ENCODE measurements around the gene ENOX1. TPM values are rescaled to one million over a fixed set of nuclear protein-coding genes. Genes with fewer than 3 reads are reported as not detected.

ENOX1 gene
- total and polyA plus RNA-seq, 5 donors = 2.1 to 2.6 (median 2.2) TPM

GRCh38 chr13:43597599-43597945 lies 189.2 kb downstream of the ENOX1 start:
- no peak for DNase-seq

GRCh38 chr13:43596924-43597598 lies 189.7 kb downstream of the ENOX1 start:
- intact Hi-C loops (cut with DNase I) = no loop called here
- 86% methylated on average over 7 of the region's 7 CpGs for WGBS
- Histone ChIP-seq H3K4me3 (ENCODE audit: low read length) (no peak overlapping the region), H3K27me3 (ENCODE audit: control insufficient read depth, insufficient read depth) (no peaks in the 10 kb centered on the region), H3K4me1 (ENCODE audit: control insufficient read depth, insufficient read depth, low read length) (no peaks in the 10 kb centered on the region), H3K27ac (ENCODE audit: low read length) (no peak overlapping the region), H3K9me3 (ENCODE audit: control insufficient read depth, low read length) (no peaks in the 10 kb centered on the region)
- ATAC-seq (no peak), DNase-seq (no peak)

More at GRCh38 chr13:43597599-43597945, 189.2 kb downstream of the ENOX1 start:
- Histone ChIP-seq H3K27ac (ENCODE audit: low read length) (no peak overlapping the region), H3K4me3 (ENCODE audit: low read length) (no peak overlapping the region), H3K27me3 (ENCODE audit: control insufficient read depth, insufficient read depth) (no peaks in the 10 kb centered on the region), H3K9me3 (ENCODE audit: control insufficient read depth, low read length) (no peaks in the 10 kb centered on the region), H3K4me1 (ENCODE audit: control insufficient read depth, insufficient read depth, low read length) (no peaks in the 10 kb centered on the region)
- intact Hi-C loops (cut with DNase I) = no loop called here
- no peak for ATAC-seq
- 92% methylated on average over 1 of the region's 1 CpG for WGBS

- ATAC-seq = no peak
- intact Hi-C loops (cut with DNase I) = no loop called here
- no peak overlapping the region for H3K4me3 ChIP-seq (ENCODE audit: low read length)
- no peak overlapping the region for H3K27ac ChIP-seq (ENCODE audit: low read length)
- 78% methylated on average over 2 of the region's 2 CpGs for WGBS
- no peaks in the 10 kb centered on the region for H3K4me1 ChIP-seq (ENCODE audit: control insufficient read depth, insufficient read depth, low read length)
- H3K9me3 ChIP-seq (ENCODE audit: control insufficient read depth, low read length) = no peaks in the 10 kb centered on the region
- no peak for DNase-seq
- H3K27me3 ChIP-seq (ENCODE audit: control insufficient read depth, insufficient read depth) = no peaks in the 10 kb centered on the region
These were observed 190.8 kb downstream of the ENOX1 start for GRCh38 chr13:43596006-43596405.

- Histone ChIP-seq H3K4me1 (ENCODE audit: control insufficient read depth, insufficient read depth, low read length) (no peaks in the 10 kb centered on the region), H3K27ac (ENCODE audit: low read length) (no peak overlapping the region), H3K4me3 (ENCODE audit: low read length) (no peak overlapping the region), H3K9me3 (ENCODE audit: control insufficient read depth, low read length) (no peaks in the 10 kb centered on the region), H3K27me3 (ENCODE audit: control insufficient read depth, insufficient read depth) (no peaks in the 10 kb centered on the region)
- no peak for DNase-seq
- ATAC-seq = no peak
- intact Hi-C loops (cut with DNase I) = no loop called here
These were observed 199.4 kb downstream of the ENOX1 start for GRCh38 chr13:43587376-43587775.

- intact Hi-C loops (cut with DNase I) = no loop called here
- H3K27me3 ChIP-seq (ENCODE audit: control insufficient read depth, insufficient read depth) = no peaks in the 10 kb centered on the region
These were observed 202.0 kb downstream of the ENOX1 start for GRCh38 chr13:43584751-43585150.

GRCh38 chr13:43583321-43583720 lies 203.5 kb downstream of the ENOX1 start:
- no peak for DNase-seq
- Histone ChIP-seq H3K9me3 (ENCODE audit: control insufficient read depth, low read length) (no peaks in the 10 kb centered on the region), H3K4me3 (ENCODE audit: low read length) (no peak overlapping the region), H3K27me3 (ENCODE audit: control insufficient read depth, insufficient read depth) (no peaks in the 10 kb centered on the region), H3K4me1 (ENCODE audit: control insufficient read depth, insufficient read depth, low read length) (no peaks in the 10 kb centered on the region), H3K27ac (ENCODE audit: low read length) (no peak overlapping the region)
- WGBS = 70% methylated on average over 1 of the region's 1 CpG
- no peak for ATAC-seq
- intact Hi-C loops (cut with DNase I) = no loop called here

More at GRCh38 chr13:43584751-43585150, 202.0 kb downstream of the ENOX1 start:
- H3K4me3 ChIP-seq (ENCODE audit: low read length) = no peak overlapping the region
- ATAC-seq = no peak
- WGBS = 93% methylated on average over 3 of the region's 3 CpGs
- DNase-seq = no peak
- no peaks in the 10 kb centered on the region for H3K9me3 ChIP-seq (ENCODE audit: control insufficient read depth, low read length)
- H3K27ac ChIP-seq (ENCODE audit: low read length) = no peak overlapping the region
- no peaks in the 10 kb centered on the region for H3K4me1 ChIP-seq (ENCODE audit: control insufficient read depth, insufficient read depth, low read length)

- intact Hi-C loops (cut with DNase I) = no loop called here
- Histone ChIP-seq H3K9me3 (ENCODE audit: control insufficient read depth, low read length) (no peaks in the 10 kb centered on the region), H3K4me1 (ENCODE audit: control insufficient read depth, insufficient read depth, low read length) (no peaks in the 10 kb centered on the region), H3K27ac (ENCODE audit: low read length) (no peak overlapping the region), H3K4me3 (ENCODE audit: low read length) (no peak overlapping the region), H3K27me3 (ENCODE audit: control insufficient read depth, insufficient read depth) (no peaks in the 10 kb centered on the region)
- 81% methylated on average over 4 of the region's 4 CpGs for WGBS
- ATAC-seq (no peak), DNase-seq (no peak)
These were observed 206.5 kb downstream of the ENOX1 start for GRCh38 chr13:43580280-43580679.

- H3K27ac ChIP-seq (ENCODE audit: low read length) = no peak overlapping the region
- H3K4me1 ChIP-seq (ENCODE audit: control insufficient read depth, insufficient read depth, low read length) = no peaks in the 10 kb centered on the region
- H3K4me3 ChIP-seq (ENCODE audit: low read length) = no peak overlapping the region
- intact Hi-C loops (cut with DNase I) = no loop called here
- H3K9me3 ChIP-seq (ENCODE audit: control insufficient read depth, low read length) = no peaks in the 10 kb centered on the region
- no peak for ATAC-seq
- no peaks in the 10 kb centered on the region for H3K27me3 ChIP-seq (ENCODE audit: control insufficient read depth, insufficient read depth)
- no peak for DNase-seq
These were observed 207.5 kb downstream of the ENOX1 start for GRCh38 chr13:43579321-43579720.

GRCh38 chr13:43574605-43575004 lies 212.2 kb downstream of the ENOX1 start:
- Histone ChIP-seq H3K4me3 (ENCODE audit: low read length) (no peak overlapping the region), H3K27ac (ENCODE audit: low read length) (no peak overlapping the region), H3K27me3 (ENCODE audit: control insufficient read depth, insufficient read depth) (no peaks in the 10 kb centered on the region), H3K9me3 (ENCODE audit: control insufficient read depth, low read length) (no peaks in the 10 kb centered on the region), H3K4me1 (ENCODE audit: control insufficient read depth, insufficient read depth, low read length) (no peaks in the 10 kb centered on the region)
- intact Hi-C loops (cut with DNase I) = no loop called here
- ATAC-seq (no peak), DNase-seq (no peak)
- 60% methylated on average over 4 of the region's 4 CpGs for WGBS

GRCh38 chr13:43573802-43574514 lies 212.8 kb downstream of the ENOX1 start:
- Histone ChIP-seq H3K27me3 (ENCODE audit: control insufficient read depth, insufficient read depth) (no peaks in the 10 kb centered on the region), H3K27ac (ENCODE audit: low read length) (no peak overlapping the region), H3K9me3 (ENCODE audit: control insufficient read depth, low read length) (no peaks in the 10 kb centered on the region), H3K4me1 (ENCODE audit: control insufficient read depth, insufficient read depth, low read length) (no peaks in the 10 kb centered on the region), H3K4me3 (ENCODE audit: low read length) (no peak overlapping the region)
- ATAC-seq (no peak), DNase-seq (no peak)
- WGBS = 85% methylated on average over 6 of the region's 6 CpGs
- intact Hi-C loops (cut with DNase I) = no loop called here

- no peak for DNase-seq
- intact Hi-C loops (cut with DNase I) = no loop called here
- H3K27me3 ChIP-seq (ENCODE audit: control insufficient read depth, insufficient read depth) = no peaks in the 10 kb centered on the region
- H3K4me3 ChIP-seq (ENCODE audit: low read length) = no peak overlapping the region
- no peaks in the 10 kb centered on the region for H3K4me1 ChIP-seq (ENCODE audit: control insufficient read depth, insufficient read depth, low read length)
- H3K9me3 ChIP-seq (ENCODE audit: control insufficient read depth, low read length) = no peaks in the 10 kb centered on the region
- 53% methylated on average over 4 of the region's 4 CpGs for WGBS
- no peak overlapping the region for H3K27ac ChIP-seq (ENCODE audit: low read length)
- no peak for ATAC-seq
These were observed 213.4 kb downstream of the ENOX1 start for GRCh38 chr13:43573361-43573740.

Measured in right cardiac atrium (tissue), 5 donors.